Hepatocyte (in vitro differentiated cells): Measurements from ENCODE around the gene FMNL3.

ENCODE experiments used
- CTCF ChIP-seq: fragments of 200-600 bp; sonication (generic); IDR thresholded peaks from 2 replicates; pipeline ENCODE4 v1.5.1; 2016; ENCODE audit warnings: antibody characterized with exemption, mild to moderate bottlenecking; ENCODE audit not compliant: poor library complexity
- EZH2 ChIP-seq: fragments of 200-600 bp; sonication (generic); IDR thresholded peaks from 2 replicates; pipeline ENCODE4 v1.6.1; 2016; ENCODE audit warnings: antibody characterized with exemption, mild to moderate bottlenecking, borderline replicate concordance

- TF ChIP-seq CTCF (no peak), EZH2 (no peak)
These were observed 79.3 kb downstream of the FMNL3 start for GRCh38 chr12:49627752-49628360.
